KMS-11 (cell line): ENCODE measurements around the gene BTBD9.

ENCODE experiments used
- H2AFZ ChIP-seq: fragments of 200-600 bp; sonication (generic); 2 replicates; pipeline ENCODE4 v1.6.1; 2016; ENCODE audit warnings: antibody characterized with exemption, mixed run types, low read depth
- H3K27ac ChIP-seq: fragments of 200-600 bp; sonication (generic); 2 replicates; pipeline ENCODE4 v1.6.1; 2016; ENCODE audit warnings: mild to moderate bottlenecking, mixed run types
- H3K27me3 ChIP-seq: fragments of 200-600 bp; sonication (generic); 2 replicates; pipeline ENCODE4 v1.6.1; 2017; ENCODE audit warnings: mild to moderate bottlenecking, low read depth, mixed run types, moderate library complexity; ENCODE audit not compliant: insufficient read depth
- H3K36me3 ChIP-seq: fragments of 200-600 bp; sonication (generic); 2 replicates; pipeline ENCODE4 v1.6.1; 2017; ENCODE audit warnings: mild to moderate bottlenecking, mixed run types; ENCODE audit not compliant: insufficient read depth
- H3K4me1 ChIP-seq: fragments of 200-600 bp; sonication (generic); 2 replicates; pipeline ENCODE4 v1.6.1; 2016; ENCODE audit warnings: mild to moderate bottlenecking, low read depth, mixed run types; ENCODE audit not compliant: poor library complexity, severe bottlenecking
- H3K4me2 ChIP-seq: fragments of 200-600 bp; sonication (generic); 2 replicates; pipeline ENCODE4 v1.7.0; 2016; ENCODE audit warnings: mild to moderate bottlenecking, mixed run types
- H3K4me3 ChIP-seq: fragments of 200-600 bp; sonication (generic); IDR thresholded peaks from 2 replicates; pipeline ENCODE4 v1.6.1; 2017; ENCODE audit warnings: low read depth, low read length, mixed read lengths; ENCODE audit not compliant: insufficient read depth
- H3K79me2 ChIP-seq: fragments of 200-600 bp; sonication (generic); 2 replicates; pipeline ENCODE4 v1.6.1; 2016; ENCODE audit warnings: low read depth, mixed run types; ENCODE audit not compliant: insufficient read depth
- H3K9ac ChIP-seq: fragments of 200-600 bp; sonication (generic); 2 replicates; pipeline ENCODE4 v1.6.1; 2016; ENCODE audit warnings: mild to moderate bottlenecking, mixed run types
- H4K20me1 ChIP-seq: fragments of 200-600 bp; sonication (generic); 2 replicates; pipeline ENCODE4 v1.6.1; 2016; ENCODE audit warnings: mild to moderate bottlenecking, mixed run types; ENCODE audit not compliant: insufficient read depth
- TF ChIP-seq, protein P1 (sequence below): fragments of 200-600 bp; sonication (generic); conservative IDR thresholded peaks from 2 replicates; pipeline ENCODE4 v1.6.1; 2017; ENCODE audit warnings: low read depth, mild to moderate bottlenecking, antibody characterized with exemption, low read length, moderate library complexity, mixed read lengths

BTBD9 gene

DNA sequence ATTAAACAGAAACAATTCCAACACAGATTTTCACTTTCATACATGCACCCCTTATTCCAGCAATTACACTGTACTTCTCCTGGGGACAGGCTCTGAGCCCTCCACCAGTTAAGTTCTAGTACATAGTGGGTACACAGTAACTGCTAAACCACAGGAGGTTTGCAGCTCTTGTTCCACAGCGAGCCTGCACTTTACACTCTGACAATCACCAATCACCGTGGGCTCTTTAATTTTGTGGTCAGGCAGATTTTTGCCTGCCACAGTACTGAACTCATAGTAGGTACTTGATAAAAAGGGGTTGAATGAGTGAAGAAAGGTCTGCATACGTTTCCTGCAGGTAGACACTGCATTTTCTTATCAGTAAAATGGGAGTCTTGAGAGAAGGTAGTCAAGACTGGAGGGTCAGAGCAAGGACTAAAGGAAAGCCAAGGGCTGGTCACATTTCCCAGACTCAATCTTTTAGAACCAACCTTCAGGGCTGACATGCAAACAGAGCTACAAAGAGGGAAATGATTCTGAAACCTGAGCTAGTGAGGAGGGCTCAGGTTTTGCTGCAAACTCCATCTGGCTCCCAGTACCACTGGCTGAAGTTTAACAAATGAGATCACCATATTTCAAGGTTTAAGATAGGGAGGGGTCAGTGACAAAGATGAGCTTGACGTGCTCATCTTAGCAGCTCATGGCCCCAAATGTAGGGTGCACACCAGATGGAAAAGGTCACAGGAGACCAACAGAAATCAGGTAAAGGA is 404.6 kb downstream of the BTBD9 start:
- H2AFZ ChIP-seq, result no peak overlapping the region
- H4K20me1 ChIP-seq, result no peaks in the 10 kb centered on the region
- no peak overlapping the region for H3K9ac ChIP-seq
- H3K4me1 ChIP-seq, result peaks cover 4% of the 10 kb centered on the region
- TF ChIP-seq, protein P1, sequence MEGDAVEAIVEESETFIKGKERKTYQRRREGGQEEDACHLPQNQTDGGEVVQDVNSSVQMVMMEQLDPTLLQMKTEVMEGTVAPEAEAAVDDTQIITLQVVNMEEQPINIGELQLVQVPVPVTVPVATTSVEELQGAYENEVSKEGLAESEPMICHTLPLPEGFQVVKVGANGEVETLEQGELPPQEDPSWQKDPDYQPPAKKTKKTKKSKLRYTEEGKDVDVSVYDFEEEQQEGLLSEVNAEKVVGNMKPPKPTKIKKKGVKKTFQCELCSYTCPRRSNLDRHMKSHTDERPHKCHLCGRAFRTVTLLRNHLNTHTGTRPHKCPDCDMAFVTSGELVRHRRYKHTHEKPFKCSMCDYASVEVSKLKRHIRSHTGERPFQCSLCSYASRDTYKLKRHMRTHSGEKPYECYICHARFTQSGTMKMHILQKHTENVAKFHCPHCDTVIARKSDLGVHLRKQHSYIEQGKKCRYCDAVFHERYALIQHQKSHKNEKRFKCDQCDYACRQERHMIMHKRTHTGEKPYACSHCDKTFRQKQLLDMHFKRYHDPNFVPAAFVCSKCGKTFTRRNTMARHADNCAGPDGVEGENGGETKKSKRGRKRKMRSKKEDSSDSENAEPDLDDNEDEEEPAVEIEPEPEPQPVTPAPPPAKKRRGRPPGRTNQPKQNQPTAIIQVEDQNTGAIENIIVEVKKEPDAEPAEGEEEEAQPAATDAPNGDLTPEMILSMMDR, result no peak
- no peaks in the 10 kb centered on the region for H3K27me3 ChIP-seq
- H3K36me3 ChIP-seq, result no peaks in the 10 kb centered on the region; the same call in 1 of the 2 replicates
- no peak overlapping the region for H3K27ac ChIP-seq
- H3K79me2 ChIP-seq, result no peaks in the 10 kb centered on the region
- no peak overlapping the region for H3K4me3 ChIP-seq
- no peak overlapping the region for H3K4me2 ChIP-seq

DNA sequence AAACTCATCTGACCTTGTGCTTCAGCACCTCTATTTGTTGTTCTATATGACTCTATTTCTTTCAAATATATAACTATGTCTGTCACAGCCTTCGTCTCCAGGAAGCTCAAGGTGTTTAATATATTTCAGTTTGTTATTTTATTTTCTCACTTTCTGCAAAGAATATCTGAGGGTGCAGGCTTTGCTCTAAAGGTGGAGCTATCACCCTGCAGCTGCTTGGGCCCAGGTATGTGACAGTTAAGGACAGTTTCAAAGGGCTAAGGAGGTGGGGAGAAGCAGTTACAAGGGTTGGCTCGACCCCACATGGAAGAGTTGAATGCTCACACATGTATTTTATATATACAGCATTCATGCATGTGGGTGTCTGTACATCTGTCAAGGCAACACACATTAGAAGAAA is 405.6 kb downstream of the BTBD9 start:
- H3K36me3 ChIP-seq, result no peaks in the 10 kb centered on the region; the same call in 1 of the 2 replicates
- no peak overlapping the region for H3K9ac ChIP-seq
- H3K4me2 ChIP-seq, result no peak overlapping the region
- H3K4me3 ChIP-seq, result no peak overlapping the region
- no peak overlapping the region for H3K27ac ChIP-seq
- no peak overlapping the region for H2AFZ ChIP-seq
- TF ChIP-seq, protein P1, result no peak
- H3K4me1 ChIP-seq, result peaks cover 4% of the 10 kb centered on the region
- no peaks in the 10 kb centered on the region for H3K27me3 ChIP-seq
- no peaks in the 10 kb centered on the region for H4K20me1 ChIP-seq
- no peaks in the 10 kb centered on the region for H3K79me2 ChIP-seq

DNA sequence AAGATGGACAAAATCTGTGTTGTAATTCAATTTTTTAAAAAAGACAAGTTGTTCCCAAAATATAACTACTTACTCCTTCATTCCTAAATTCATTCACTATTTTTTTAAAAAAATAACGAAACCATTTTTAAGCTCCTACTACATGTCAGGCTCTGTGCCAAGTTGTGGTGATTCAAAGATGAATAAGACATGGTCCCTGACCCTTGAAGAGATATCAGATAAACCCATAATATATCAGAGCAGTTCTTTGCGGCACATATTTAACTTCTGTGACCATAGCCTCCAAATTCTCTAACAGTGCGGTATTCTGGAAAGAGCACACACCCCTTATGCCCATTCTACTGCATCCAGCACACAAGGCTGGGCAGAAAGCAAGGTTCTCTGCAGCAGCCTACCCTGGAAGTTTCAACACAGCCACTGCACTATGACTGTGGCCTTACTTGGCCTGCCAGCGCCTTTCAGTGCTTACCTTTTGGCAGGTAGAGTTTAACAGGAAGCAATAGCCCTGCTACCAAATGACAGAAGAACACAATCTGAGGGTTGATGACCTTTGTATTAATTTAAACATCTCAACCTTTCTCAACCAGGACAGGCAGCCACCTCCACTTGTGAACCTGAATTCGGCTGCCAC is 406.5 kb downstream of the BTBD9 start:
- no peak overlapping the region for H3K4me3 ChIP-seq
- no peaks in the 10 kb centered on the region for H4K20me1 ChIP-seq
- no peak overlapping the region for H3K9ac ChIP-seq
- H3K4me2 ChIP-seq, result no peak overlapping the region
- H3K4me1 ChIP-seq, result peaks cover 4% of the 10 kb centered on the region
- H3K27ac ChIP-seq, result no peak overlapping the region
- no peaks in the 10 kb centered on the region for H3K79me2 ChIP-seq
- H3K36me3 ChIP-seq, result no peaks in the 10 kb centered on the region; the same call in 1 of the 2 replicates
- no peak overlapping the region for H2AFZ ChIP-seq
- TF ChIP-seq, protein P1, result no peak
- H3K27me3 ChIP-seq, result no peaks in the 10 kb centered on the region

- no peak overlapping the region for H3K27ac ChIP-seq
- no peak overlapping the region for H3K4me2 ChIP-seq
- no peaks in the 10 kb centered on the region for H3K4me1 ChIP-seq
- TF ChIP-seq, protein P1, result no peak
- H4K20me1 ChIP-seq, result no peaks in the 10 kb centered on the region
- H3K27me3 ChIP-seq, result no peaks in the 10 kb centered on the region
- H3K9ac ChIP-seq, result no peak overlapping the region
- no peak overlapping the region for H3K4me3 ChIP-seq
- no peaks in the 10 kb centered on the region for H3K36me3 ChIP-seq
- H2AFZ ChIP-seq, result no peak overlapping the region
- H3K79me2 ChIP-seq, result no peaks in the 10 kb centered on the region
Observed at GRCh38 chr6:38225766-38226165, 414.0 kb downstream of the BTBD9 start.
